Stimulated activated CD8-positive, alpha-beta memory T cell treated with anti-CD3 and anti-CD28 coated beads, Interleukin-4, amount 100 ng/mL, for 48 hours (primary cell): ENCODE data around the gene ZNF784.
A peak's percentile ranks its signal among the peaks of the same experiment; 100 is the strongest.
"Not testable (repeated sequence)": the region's sequence is repeated elsewhere in the genome, so short reads cannot be mapped to it uniquely, and the experiment has no call there.

Source experiments
- DNase-seq: peaks from one replicate; pipeline ENCODE4 v3.0.0-alpha.2; 2020

ZNF784 gene

DNA sequence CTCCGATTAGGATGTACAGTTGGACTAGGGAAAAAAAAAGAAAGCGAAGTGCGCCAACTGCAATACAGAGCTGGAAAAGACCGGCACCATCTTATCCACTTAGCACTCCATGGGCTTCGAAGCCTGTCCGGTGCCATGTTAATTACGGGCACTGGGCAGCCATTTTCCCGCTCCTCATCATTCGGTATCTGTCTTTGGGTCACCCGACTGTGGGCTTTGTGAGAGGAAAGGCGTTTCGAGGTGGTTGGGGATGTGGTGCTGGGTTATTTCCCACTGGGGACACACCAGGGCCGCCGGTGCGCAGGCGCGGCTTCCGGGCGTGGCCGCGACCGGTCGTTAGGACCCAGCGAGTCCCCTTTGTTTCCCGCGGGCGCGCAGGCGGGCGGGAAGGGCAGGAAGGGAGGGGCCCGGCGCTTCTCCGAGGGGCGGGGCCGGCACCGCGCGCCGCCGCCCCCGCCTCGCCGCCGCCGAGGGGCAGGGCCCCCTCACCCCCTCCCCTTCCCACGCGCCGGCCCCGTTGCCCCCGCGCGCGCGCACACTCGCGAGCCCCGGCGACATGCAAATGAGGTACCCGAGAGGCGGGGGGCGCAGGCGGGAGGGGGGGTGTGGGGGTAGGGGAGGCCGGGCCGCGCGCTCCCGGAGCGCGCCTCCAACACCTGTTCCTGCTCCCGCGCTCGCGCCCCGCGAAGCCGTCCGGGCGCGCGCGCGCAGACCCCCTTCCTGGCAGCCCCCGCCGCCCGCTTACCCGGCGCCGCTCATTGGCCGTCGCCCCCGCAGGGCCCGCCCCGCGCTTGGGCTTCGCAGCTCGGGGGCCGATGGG, 24.3 kb downstream of the ZNF784 start, which contains the start of gene ZNF524:
Gene ZNF524 (plus strand): TSS at position 447 of the 820 bp plus-strand sequence. CDS start 1,825 bp downstream, outside the sequence.
- peak; percentile 85 for DNase-seq

DNA sequence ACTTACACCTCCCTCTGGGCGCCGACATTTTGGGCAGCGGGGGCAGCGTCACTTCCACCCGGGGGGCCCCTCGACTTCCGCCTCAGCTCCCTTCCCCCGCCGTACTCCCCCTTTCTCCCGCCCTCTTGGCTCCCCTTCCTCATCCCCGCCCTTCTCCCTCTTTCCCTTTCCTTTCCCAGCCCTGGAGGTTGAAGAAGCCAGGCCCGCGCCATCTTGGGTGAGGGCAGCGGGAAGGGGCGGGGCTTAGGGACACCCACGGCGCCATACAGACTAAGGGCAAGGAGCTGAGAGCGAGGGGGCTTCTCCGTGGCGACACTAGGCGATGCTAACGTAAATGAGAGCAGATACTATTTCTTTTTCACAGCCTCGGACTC, 24.9 kb downstream of the ZNF784 start, which contains the start of gene FIZ1:
Gene FIZ1 (minus strand): TSS at position 50 of the 374 bp plus-strand sequence. CDS start 1,652 bp downstream, outside the sequence.
- DNase-seq: peak; percentile 97

DNA sequence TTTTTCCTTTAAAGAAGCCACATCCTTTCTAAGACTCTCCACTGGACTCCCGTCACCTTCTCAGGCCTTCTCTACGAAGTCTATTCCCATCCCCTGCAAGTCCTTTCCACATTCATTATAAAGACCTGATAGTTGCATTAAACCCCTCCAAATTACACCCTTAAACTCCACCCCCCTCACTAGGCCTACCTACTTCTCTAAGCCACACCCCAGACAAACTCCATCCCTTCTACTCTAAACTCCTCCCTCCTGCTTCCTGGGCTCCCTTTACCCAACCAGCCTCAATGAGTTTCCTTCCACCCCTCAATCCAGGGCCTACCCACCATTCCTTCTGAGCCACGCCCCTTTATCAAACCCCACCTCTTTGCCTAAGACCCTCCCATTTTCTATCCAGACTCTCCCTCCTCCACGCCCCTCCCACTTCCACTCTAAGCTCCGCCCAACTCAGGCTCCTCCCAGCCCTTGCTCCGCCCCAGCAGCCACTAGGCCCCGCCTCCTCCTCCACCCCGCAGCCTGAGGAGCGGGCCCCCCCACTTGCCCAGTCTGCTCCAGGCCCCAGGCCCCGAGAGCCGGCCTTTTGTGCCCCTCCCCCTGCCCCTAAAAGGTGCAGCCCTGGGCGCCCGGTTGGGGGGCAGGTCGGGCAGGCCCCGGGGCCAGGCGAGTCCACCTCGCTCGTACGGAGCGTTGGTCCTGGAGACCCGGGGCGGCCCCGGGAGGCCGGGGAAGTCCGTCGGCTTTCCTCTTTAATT, 25.5 kb downstream of the ZNF784 start:
- peak; percentile 97 for DNase-seq

DNA sequence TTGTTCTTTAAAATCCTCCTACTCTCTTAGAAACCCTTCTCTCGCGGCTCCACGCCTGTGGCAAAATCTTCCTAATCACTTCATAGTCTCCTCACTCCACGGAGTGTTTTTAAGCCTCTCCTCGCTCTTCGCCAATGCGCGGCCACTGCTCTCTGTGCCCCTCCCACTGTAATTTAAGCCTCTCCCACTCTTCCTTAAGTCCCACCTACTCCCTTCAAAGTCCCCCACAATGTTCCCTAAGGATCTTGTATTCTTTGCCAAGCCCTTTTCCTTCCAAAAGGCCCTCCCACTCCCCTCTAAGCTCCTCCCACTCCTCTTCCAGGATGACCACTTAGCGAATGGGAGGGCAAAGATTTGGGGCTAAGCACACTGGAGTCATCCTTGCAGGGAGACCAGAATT, 26.3 kb downstream of the ZNF784 start:
- no peak for DNase-seq

DNA sequence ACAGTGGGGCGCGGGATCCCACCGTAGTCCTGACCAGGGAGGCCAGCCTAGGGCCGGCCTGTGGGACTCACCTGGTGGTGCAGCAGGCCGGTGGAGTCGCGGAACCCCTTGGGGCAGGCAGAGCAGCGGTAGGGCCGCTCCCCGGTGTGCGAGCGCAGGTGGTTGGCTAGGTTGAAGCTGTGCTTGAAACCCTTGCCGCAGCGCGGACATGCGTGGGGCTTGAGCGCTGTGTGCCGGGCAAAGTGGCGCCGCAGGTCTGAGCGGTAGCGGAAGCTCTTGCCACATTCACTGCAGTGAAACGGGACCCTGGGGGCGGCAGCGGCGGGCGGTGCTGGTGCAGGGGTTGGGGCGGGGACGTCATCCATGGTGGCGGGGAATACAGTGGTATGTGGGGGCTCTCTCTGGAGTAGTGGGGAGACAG, 26.9 kb downstream of the ZNF784 start:
- DNase-seq: no peak

DNA sequence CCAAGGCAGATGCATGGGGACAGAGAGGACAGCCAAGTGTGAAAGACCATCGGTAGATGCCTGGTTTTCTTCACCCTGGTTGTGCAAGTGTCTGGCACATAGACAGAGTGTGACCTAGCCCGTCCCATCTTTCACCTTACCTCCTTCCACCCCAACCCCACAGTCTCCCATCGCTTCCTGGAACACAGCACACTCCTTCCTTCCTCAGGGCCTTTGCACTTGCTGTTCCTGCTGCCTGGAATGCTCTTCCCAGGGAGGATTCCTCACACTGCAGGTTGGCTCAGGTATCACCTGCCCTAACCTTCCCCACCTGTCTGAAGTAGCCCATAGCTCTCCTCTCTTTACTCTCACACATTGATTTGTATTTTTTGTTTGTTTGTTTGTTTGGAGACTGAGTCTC, 28.1 kb downstream of the ZNF784 start:
- no peak for DNase-seq

DNA sequence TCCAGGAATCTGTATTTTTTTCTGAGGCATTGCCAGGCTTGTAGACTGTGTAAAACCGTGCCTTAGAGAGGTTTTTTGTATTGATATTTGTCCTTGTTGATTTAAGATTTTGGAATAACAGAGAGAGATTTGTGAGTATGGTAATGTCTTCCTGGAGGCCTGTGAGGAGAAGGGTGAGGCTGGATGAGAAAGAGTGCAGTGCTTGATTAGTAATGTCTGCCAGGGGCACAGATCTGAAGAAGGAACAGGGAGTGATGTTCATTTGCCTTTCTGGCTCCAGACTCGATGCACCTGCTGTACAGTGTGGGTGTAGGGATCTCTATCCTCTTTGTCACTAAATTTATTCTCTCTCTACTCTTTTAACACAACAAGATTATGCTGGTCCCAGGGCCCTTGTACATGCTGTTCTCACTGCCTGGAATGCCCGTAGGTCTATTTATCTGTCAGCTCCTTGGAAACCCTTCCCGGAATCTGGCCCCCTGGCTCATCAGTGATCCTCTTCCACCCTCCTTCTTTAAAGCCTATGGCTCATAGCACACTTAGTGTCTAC, 29.3 kb downstream of the ZNF784 start:
- DNase-seq: no peak

DNA sequence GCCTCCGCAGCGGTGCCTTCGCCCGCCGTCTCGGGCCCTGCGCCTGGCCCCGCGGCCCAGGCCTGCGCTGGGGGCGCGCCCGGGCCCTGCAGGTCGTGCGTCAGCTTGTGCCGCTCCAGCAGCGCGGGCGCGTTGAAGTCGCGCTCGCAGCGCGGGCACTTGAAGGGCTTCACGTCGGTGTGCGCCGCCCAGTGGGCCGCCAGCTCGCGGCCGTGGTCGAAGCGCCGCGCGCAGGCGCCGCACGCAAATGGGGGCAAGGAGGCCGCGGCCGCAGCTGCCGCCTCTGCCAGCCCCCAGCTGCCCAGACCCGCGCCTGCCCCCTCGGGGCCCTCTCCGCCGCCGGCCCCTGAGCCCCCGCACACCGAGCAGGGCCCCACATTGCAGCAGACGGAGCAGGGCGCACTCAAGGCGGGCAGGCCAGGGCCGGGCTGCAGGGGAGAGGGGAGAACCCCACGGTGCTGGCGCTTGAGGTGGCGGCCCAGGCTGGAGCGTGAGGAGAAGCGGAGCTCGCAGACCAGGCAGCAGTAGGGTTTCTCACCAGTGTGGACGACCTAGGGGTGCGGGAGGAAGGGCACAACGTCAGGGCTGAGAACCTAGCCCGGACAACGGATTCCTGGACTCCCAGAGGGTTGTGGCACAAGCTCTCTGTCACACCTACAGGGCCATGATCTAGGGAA, 31.1 kb downstream of the ZNF784 start:
- DNase-seq: no peak

DNA sequence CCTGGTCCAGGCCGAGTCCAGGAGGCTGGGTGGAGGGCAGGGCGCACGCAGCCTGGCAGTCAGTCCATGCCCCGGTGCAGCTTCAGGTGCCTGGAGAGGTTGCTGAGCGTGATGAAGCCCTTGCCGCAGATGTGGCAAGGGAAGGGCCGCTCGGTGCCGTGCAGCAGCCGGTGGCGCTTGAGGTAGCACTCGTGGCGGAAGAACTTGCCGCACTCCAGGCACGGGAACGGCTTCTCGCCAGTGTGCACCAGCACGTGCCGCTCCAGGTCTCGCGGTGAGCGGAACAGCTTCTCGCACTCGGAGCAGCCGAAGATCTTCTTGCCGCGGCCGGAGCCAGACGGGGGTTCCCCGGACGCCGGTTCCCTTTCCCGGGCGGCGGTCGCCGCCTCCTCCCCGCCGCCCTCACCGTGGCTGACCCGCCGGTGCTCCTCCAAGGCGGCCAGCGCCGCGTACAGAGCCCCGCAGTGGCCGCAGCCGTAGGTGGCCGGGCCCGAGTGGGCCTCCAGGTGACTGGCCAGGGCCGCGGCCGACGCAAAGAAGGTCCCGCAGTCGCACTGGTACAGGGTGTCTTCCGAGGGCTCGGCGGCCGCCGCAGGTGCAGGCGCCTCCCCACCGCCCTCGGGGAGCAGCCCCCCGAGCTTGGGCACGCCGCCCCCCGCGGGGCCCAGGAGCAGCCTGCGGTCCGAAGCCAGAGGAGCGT, 31.8 kb downstream of the ZNF784 start:
- no peak for DNase-seq

DNA sequence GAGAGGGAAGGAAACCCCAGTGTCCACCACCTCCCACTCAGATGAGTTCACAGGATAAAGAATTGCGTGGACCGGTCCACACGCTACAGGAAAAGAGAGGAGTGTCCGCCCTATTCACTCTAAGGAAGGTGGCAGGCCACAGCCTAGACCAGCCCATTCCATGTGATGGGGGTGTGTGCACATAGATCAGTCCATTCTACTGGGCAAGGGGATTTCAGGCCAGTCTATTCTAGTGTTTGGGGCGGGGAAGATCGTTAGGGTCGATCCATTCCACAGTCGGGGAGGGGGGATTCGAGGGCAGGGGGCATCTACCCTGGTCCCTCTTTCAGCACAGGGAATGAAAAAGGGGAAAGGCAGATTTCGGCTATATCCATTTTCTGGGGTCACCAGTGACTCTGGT, 32.8 kb downstream of the ZNF784 start:
- no peak for DNase-seq

DNA sequence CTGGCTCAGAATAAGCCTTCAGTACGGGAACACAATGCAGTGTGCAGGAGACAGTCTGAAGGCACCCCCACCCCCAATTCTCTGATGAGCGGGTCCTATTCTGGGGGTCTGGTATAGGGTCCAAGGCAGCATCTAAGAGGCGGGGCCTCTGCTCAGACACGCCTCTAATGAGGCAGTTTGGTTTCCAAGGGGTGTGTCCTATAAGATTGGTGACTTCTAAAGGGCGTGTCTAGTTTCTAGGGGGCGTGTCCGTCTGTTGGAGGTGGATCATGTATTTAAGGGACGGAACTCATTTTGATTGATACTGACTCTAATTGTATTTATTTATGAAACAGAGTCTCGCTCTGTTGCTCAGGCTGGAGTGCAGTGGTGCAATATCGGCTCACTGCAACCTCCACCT, 33.7 kb downstream of the ZNF784 start:
- no peak for DNase-seq

DNA sequence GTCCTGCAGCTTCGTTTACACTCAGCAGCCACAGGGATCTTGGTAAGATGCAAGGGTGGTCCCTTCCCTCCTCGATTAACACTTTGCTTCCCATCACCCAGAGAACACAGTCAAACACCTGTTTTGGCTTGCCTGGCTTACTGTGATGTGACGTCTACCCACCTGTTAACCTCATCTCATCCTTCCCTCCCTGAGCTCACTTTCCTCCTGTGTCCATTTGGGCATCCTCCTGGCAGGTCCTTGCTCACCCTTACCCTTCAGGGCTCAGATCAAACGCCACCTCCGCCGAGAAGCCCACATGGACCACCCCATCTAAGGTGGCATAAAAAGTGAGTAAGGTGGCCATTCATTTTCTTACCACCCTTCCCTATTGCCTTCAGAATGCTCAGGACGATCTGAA, 34.3 kb downstream of the ZNF784 start:
- no peak for DNase-seq

DNA sequence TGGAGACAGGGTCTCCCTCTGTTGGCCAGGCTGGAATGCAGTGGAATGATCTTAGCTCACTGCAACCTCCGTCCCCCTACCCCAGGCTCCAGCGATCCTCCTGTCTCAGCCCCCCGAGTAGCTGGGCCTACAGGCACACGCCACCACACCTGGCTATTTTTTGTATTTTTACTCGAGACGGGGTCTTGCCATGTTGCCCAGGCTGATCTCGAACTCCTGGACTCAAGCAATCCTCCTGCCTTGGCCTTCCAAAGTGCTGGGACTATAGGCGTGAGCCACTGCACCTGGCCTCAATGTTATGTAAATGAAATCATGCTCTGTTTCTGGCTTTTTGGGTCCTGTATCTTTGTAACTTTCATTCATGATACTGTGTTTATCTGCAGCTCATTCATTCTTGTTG, 35.6 kb downstream of the ZNF784 start:
- DNase-seq: no peak

DNA sequence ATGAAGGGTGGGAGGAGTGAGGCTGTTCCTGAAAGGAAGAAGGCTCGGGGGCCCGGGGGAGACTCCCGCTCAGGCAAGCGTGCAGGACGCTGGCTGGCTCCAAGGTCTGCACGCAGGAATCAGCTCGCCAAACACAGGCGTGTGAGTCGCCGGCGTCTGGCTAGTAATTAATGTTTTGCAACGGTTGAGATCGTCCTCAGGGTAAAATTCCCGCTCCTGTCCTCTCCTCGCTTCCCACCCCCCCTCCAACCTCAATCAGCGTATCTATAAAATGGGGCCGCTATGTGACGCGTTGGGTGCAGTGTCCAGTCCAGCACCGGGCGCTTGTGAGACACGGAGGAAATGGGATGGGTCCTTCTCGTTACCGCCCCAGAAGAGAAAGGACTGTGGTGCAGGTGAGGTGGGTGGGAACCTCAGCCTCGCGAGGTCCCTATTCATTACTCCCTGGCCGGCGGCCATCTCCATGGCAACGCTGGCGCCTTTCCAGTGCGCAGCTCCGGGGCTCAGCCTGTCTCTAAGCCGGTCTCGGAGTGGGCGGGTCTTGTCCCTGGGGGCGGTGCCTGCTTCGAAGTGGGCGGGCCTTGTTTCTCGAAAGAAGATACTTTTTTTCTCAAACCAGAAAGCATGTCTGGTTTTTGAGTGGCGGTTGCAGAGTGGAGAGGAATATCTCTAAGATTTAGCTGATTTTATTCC, 37.2 kb downstream of the ZNF784 start:
- peak; percentile 98 for DNase-seq

DNA sequence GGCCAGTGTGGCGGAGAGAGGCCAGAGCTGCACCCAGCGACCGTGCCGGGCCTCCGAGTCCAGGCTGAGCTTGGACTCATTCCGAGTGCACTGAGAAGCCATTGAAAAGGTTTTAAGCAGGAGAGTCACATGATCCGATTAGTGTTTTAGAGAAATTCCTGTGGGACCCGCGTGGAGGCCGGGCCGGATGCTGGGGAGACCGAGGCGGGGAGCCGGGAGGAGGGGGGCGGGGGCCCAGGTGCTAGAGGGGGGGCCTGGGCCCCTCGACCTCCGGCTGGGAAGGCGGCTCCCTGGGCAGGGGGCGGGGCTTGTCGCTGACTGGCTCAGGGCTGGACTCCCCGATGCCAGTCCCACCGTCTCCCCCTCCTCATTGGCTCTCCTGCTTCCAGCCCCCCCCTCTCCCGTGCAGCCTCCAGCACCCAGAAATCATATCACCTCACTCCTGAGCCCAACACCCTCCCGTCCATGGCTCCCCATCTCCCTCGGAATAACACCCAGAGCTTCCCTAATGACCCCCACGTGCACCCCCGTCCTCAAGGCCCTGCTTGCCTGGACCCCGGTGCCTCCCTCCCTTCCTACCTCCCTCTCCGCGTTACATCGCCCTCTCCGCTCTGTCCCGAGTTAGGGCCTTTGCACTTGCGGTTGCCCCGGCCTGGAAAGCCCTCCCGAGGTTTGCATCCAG, 38.6 kb downstream of the ZNF784 start:
- DNase-seq: peak; percentile 75

DNA sequence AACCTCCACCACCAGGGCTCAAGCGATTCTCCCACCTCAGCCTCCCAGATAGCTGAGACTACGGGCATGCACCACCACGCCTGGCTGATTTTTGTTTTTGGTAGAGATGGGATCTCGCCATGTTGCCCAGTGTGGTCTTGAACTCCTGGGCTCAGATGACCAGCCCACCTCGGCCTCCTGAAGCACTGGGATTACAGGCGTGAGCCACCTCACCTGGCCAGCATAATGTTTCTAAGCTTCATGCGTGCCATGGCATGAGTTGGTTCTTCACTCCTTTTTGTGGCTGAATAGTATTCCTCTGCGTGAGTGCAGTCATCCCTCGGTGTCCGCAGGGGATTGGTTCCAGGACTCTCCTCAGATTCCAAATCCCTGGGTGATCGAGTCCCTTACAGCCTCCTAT, 39.5 kb downstream of the ZNF784 start:
- DNase-seq: no peak

DNA sequence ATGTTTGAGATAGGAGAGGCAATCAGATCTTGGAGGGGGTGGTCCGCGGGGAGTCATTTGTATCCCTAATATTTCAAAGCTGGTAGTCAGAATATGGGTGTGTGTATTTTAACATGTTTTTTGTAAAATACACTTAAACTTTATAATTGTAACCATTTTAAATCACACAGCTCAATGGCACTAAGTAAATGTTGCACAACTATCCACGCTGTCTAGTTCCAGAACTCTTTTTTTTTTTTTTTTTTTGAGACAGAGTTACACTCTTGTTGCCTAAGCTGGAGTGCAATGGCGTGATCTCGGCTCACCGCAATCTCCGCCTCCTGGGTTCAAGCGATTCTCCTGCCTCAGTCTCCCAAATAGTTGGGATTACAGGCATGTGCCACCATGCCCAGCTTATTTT, 40.5 kb downstream of the ZNF784 start:
- not testable (repeated sequence) for DNase-seq

DNA sequence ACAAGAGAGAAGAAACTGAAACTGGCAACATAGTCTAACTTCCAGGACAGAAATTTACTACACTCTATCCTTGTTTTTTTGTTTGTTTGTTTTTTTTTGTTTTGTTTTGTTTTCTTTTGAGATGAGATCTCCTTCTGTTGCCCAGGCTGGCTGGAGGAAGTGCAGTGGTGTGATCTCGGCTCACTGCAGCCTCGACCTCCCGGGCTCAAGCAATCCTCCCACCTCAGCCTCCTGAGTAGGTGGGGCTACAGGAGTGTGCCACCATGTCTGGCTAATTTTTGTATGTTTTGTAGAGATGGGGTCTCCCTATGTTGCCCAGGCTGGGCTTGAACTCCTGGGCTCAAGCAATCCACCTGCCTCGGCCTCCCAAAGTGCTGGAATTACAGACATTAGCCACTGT, 42.1 kb downstream of the ZNF784 start:
- DNase-seq: not testable (repeated sequence)

DNA sequence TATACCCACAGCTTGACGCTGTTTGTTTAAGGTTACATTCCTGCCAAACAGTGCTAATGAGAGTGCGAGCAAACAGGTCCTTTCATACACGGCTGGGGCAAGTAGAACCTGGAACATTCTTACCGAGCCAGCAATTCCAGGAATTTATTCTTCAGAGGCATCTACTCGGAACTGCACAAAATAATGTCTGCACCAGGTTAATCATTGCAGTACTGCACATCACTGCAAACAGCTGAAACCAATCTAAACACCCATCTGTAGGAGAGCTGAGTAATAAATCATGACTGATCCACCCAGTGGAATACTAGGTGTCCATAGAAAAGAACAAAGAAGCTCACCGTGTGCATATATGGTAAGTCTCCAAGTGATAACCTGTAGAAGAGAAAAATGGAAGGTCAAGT, 42.5 kb downstream of the ZNF784 start:
- no peak for DNase-seq

DNA sequence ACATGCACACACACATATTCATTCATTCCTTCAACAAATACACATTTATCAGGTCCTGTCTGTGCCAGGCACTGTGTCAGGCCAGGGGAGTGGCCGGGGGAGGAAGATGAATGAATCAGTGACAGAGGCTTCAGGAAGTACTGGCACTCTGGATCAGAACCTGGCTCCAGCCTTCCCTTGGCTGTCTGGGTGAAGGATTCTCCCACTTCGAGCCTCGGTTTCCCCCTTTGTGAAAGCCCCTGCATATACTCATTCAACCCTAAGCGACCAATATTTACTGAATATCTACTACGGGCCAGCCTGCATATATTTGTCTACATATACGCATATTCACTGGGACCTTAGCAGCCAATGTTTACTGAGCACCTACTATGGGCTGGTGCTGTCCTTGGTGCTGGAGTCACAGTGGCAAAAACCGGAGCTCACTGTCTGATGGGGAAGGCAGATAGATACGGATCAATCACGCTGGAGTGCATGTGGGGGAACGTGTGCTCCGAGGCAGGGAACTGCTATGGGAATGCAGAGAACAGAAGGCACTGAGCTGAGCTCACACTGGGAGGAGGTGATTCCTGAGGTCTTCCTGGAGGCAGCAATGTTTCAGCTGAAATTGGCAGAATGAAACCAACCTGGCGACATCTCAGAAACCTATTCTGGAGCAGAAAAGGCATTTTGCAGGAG, 43.1 kb downstream of the ZNF784 start:
- peak; percentile 41 for DNase-seq
